Subcutaneous adipose tissue (tissue), 4 donors: Measurements from ENCODE around the gene LRP1B. TPM values are rescaled to one million over a fixed set of nuclear protein-coding genes. Genes with fewer than 3 reads are reported as not detected.

Source experiments
- CTCF ChIP-seq: fragments of 450-650 bp; IDR thresholded peaks from one replicate; pipeline ENCODE4 v1.5.1; 2016; ENCODE audit warnings: low read depth, mild to moderate bottlenecking, control low read depth, antibody characterized with exemption, moderate library complexity
- total RNA-seq, 4 donors: library from RNA; depleted of rRNA; stranded (reverse); fragments of >200 nt; gene quantifications; one replicate each; pipeline ENCODE4 v1.1.0, GENCODE V29; 2016

LRP1B gene
- total RNA-seq, 4 donors from 2014 or later: 4.2 to 50.2 (median 14.7) TPM

DNA sequence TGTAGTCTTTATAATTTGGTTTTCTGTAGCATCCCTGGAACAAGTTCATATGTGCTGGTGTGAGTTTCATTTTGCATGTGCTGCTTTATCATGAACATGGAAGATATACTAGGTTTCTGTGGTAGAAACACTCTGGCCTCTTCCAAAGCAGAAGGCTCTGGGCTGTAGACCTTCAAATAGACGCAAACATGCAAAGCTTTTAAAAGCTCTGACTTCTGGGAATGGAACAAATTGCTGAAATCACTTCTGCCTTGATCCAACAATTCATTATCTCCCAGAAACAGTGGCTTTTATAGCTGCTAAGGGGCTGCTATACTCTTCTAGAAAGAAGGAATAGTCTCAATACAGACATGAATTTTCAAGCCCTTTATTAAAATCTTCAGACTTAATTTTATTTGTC, 382.2 kb downstream of the LRP1B start:
- TF ChIP-seq CTCF: no peak

DNA sequence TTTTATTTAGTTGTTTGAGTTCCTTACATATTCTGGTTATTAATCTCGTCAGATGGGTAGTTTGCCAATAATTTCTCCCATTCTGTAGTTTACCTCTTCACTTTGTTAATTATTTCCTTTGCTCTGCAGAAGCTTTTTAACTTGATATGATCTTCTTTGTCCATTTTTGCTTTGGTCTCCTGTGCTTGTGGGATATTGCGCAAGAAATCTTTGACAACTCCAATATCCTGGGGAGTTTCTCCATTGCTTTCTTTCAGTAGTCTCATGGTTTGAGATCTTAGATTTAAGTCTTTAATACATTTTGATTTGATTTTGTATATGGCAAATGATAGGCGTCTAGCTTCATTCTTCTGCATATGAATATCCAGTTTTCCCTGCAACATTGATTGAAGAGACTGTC, 389.2 kb downstream of the LRP1B start:
- no peak for TF ChIP-seq CTCF

GRCh38 chr2:141737492-141738255, 393.1 kb downstream of the LRP1B start:
- TF ChIP-seq CTCF: no peak

- TF ChIP-seq CTCF: no peak
Observed at GRCh38 chr2:141736466-141736865, 394.4 kb downstream of the LRP1B start.

GRCh38 chr2:141728886-141729285, 401.9 kb downstream of the LRP1B start:
- no peak for TF ChIP-seq CTCF

- no peak for TF ChIP-seq CTCF
Observed at GRCh38 chr2:141728142-141728541, 402.7 kb downstream of the LRP1B start.

GRCh38 chr2:141724426-141724825, 406.4 kb downstream of the LRP1B start:
- no peak for TF ChIP-seq CTCF
